MM.1S (cell line): ENCODE measurements around the gene SLIT1.

Source experiments
- CTCF ChIP-seq: fragments of 300-600 bp; sonication (generic); IDR thresholded peaks from 2 replicates; pipeline ENCODE4 v1.5.1; 2016; ENCODE audit warnings: antibody characterized with exemption, low read length, mixed read lengths
- EZH2 ChIP-seq: fragments of 300-600 bp; sonication (generic); optimal IDR thresholded peaks from 2 replicates; pipeline ENCODE3; 2017; ENCODE audit warnings: low read depth, mild to moderate bottlenecking, antibody characterized with exemption, low read length, mixed read lengths
- EZH2phosphoT487 ChIP-seq: fragments of 300-600 bp; sonication (generic); IDR thresholded peaks from 2 replicates; pipeline ENCODE4 v1.6.1; 2018; ENCODE audit warnings: antibody characterized with exemption, low read length

GRCh38 chr10:97012470-97012869 lies 173.3 kb downstream of the SLIT1 start:
- TF ChIP-seq CTCF: no peak
- no peak for TF ChIP-seq EZH2
- no peak for TF ChIP-seq EZH2phosphoT487
